Activated naive CD8-positive, alpha-beta T cell treated with anti-CD3 and anti-CD28 coated beads, Interleukin-2, amount 50 U/mL, for 24 hours (primary cell): ENCODE measurements around the gene ST6GAL2.

Source experiments
- ATAC-seq: fragments of 150-1000 bp; cut with Tn5 transposase; one replicate; pipeline ENCODE4 v1.10.0; 2021
- DNase-seq: peaks from one replicate; pipeline ENCODE4 v3.0.0; 2021
- H3K27ac Mint-ChIP-seq: one replicate; pipeline ENCODE4 v1.8.0; 2021; ENCODE audit warnings: mild to moderate bottlenecking, mixed read lengths
- H3K27me3 Mint-ChIP-seq: one replicate; pipeline ENCODE4 v1.8.0; 2021; ENCODE audit warnings: mixed read lengths
- H3K36me3 Mint-ChIP-seq: one replicate; pipeline ENCODE4 v1.8.0; 2021; ENCODE audit warnings: low read depth, mixed read lengths
- H3K4me1 Mint-ChIP-seq: one replicate; pipeline ENCODE4 v1.8.0; 2021; ENCODE audit warnings: mixed read lengths
- H3K4me3 Mint-ChIP-seq: one replicate; pipeline ENCODE4 v1.8.0; 2021; ENCODE audit warnings: mild to moderate bottlenecking, moderate library complexity, mixed read lengths
- H3K9me3 Mint-ChIP-seq: one replicate; pipeline ENCODE4 v1.8.0; 2021; ENCODE audit warnings: mixed read lengths

The ST6GAL2 gene

DNA sequence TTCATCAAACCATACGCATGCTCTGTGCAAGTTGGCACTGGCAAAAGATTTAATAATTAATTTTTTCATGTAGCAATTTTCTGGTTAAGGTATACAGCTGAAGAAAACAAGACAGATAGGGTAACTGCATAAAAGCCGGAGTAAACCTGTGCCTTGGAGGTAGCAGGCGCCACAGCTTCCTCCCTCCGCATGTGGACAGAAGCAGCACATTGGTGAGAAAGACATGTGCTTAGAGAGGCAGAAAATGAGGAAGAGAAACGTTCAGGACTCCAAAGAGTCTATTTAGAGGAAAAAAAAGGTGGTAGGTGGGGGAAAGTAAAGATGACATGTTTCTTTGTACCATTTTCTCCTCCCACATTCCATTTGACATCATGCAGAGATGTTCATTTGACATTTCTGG, 9.3 kb downstream of the ST6GAL2 start:
- H3K4me1 Mint-ChIP-seq, result no peaks in the 10 kb centered on the region
- ATAC-seq (no peak), DNase-seq (no peak)
- H3K27me3 Mint-ChIP-seq, result peaks cover 5% of the 10 kb centered on the region
- no peaks in the 10 kb centered on the region for H3K9me3 Mint-ChIP-seq
- no peak overlapping the region for H3K4me3 Mint-ChIP-seq
- H3K36me3 Mint-ChIP-seq, result no peaks in the 10 kb centered on the region
- no peak overlapping the region for H3K27ac Mint-ChIP-seq

DNA sequence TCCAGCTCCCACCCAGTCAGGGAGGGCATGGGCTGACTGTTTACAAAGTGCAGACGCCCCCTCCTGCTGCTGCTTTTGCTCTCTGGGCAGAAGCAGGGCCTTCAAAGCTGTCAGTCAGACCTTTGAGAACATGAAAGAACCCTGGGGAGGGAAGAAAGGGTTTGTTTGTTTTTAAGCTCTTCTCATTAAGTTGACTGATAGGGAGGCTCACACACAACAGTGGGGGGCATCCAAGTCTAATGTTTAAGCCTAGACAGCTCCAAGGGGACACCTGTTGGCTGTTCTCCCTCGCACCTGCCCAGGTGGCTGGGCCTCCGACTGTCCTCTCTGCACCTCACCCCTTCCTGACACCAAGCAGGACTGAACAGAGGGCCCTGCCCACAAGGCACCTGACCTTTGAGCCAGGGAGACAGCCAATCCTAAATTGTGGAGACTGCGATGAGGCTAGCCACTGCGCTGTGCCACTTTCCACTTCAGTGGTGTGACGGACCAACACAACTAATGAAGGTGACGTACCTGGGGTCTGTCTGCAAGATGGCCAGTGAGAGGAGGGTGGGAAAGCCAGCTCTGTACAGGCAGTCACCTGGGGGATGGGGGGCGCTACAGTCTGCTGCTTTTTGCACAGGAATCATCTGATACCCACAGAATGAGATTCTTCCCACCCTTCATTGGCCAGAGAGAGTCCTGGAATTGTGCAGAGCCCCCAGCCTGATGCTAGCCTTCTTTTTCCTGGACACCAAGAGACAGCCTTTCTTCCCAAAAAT, 16.3 kb downstream of the ST6GAL2 start:
- no peaks in the 10 kb centered on the region for H3K4me1 Mint-ChIP-seq
- no peak for ATAC-seq
- no peaks in the 10 kb centered on the region for H3K9me3 Mint-ChIP-seq
- DNase-seq, result no peak
- no peak overlapping the region for H3K27ac Mint-ChIP-seq
- H3K4me3 Mint-ChIP-seq, result no peak overlapping the region
- H3K27me3 Mint-ChIP-seq, result peaks cover 2% of the 10 kb centered on the region
- no peaks in the 10 kb centered on the region for H3K36me3 Mint-ChIP-seq

DNA sequence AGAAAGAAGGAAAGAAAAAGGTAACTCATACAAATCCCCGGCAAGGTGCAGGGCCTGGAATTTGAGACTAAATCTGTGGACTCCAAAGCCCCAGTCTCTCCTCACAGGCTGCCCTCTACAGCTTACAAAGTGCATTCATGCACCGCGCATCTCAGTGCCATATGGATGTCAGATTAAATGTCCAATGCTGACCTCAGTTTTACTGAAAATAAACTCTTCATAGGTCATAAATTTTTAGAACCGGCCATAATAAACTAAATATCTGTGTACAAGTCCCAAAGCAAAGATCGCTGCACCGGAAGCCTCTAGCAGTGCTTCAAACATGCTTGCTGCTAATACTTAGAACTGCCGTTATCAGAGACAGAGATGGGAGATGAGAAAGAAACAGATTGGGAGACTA, 17.7 kb downstream of the ST6GAL2 start:
- ATAC-seq, result no peak
- no peak for DNase-seq
- no peak overlapping the region for H3K27ac Mint-ChIP-seq
- H3K27me3 Mint-ChIP-seq, result no peaks in the 10 kb centered on the region
- no peaks in the 10 kb centered on the region for H3K9me3 Mint-ChIP-seq
- H3K36me3 Mint-ChIP-seq, result no peaks in the 10 kb centered on the region
- H3K4me1 Mint-ChIP-seq, result no peaks in the 10 kb centered on the region
- H3K4me3 Mint-ChIP-seq, result no peak overlapping the region

DNA sequence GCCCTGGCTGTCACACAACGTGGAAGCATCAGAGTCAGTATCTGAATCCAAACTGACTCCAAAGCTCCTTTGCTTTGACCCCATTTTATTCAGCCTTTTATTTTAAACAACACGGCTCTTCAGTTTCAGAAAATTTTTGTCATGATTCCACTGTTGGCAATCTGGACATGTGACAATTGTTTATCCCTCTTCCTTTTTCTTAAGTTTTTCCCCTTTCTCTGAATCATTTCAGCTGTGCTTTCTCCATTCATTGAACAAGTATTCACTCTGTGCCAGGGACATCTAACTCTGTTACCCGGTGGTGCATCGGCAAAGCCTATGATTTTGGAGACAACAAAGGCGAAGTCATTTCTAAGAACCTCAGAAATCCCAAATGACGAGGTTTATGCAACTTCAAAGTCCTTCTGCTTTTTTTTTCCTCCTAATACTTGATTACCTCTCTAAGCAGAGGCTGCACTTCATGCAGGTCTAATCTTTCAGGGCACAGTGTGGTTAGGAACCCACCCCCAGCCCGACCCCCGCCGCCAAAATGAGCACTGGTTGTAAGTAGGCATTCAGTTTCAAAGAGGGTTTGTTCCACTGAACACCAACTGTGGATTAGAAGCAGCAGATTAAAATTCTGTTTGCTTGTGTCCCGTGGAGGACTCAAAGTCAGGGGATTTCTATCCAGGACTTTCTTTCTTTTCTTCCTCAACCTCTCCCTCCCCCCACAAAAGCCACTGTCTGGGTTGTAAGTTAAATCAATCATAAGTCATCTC, 18.6 kb downstream of the ST6GAL2 start:
- H3K4me3 Mint-ChIP-seq, result no peak overlapping the region

DNA sequence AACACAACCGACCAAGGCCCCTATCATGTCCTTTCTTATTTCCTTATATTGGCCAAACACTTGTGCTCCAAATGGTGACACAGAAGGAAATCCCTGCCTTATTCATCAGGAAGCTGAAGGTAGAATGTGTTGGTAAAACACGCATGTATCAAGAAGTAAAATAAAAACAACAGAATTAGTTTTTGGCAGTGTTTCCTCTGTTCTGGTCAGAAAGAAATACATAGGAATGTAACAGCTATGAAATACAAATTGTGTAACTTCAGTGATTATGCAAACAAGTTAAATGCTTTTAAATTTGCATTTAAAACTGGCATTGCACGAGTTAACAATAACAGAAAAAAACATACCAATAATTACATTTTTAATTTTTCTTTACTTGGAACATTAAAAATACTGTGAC, 19.3 kb downstream of the ST6GAL2 start:
- ATAC-seq, result no peak
- H3K4me1 Mint-ChIP-seq, result no peaks in the 10 kb centered on the region
- no peak for DNase-seq
- H3K27me3 Mint-ChIP-seq, result no peaks in the 10 kb centered on the region
- H3K27ac Mint-ChIP-seq, result no peak overlapping the region
- H3K4me3 Mint-ChIP-seq, result no peak overlapping the region
- no peaks in the 10 kb centered on the region for H3K9me3 Mint-ChIP-seq
- no peaks in the 10 kb centered on the region for H3K36me3 Mint-ChIP-seq

More for the DNA sequence above, 18.6 kb downstream of the ST6GAL2 start:
- no peaks in the 10 kb centered on the region for H3K4me1 Mint-ChIP-seq
- no peaks in the 10 kb centered on the region for H3K36me3 Mint-ChIP-seq
- ATAC-seq (no peak), DNase-seq (no peak)
- H3K27me3 Mint-ChIP-seq, result no peaks in the 10 kb centered on the region
- H3K9me3 Mint-ChIP-seq, result no peaks in the 10 kb centered on the region
- no peak overlapping the region for H3K27ac Mint-ChIP-seq

DNA sequence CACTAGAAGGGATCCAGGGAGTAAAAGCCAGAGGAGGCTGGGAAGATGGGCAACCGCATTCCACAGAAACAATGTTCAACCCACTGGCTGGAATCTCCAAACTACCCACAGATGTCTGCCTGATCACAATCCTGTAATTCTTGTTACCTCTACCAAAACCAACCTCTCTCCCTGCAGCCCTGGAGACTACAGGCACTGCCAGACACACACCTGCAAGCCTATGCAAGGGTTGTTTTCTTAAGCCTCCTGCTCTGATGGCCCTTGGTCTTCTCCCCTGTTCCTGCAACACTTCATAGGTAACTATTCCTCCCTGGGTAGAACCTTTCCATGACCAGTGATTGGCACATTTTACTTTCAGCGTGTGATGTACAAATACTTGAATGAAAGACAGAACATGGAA, 21.9 kb downstream of the ST6GAL2 start:
- Mint-ChIP-seq H3K4me3 (no peak overlapping the region), H3K9me3 (no peaks in the 10 kb centered on the region), H3K27ac (no peak overlapping the region), H3K36me3 (no peaks in the 10 kb centered on the region), H3K27me3 (peaks cover 3% of the 10 kb centered on the region), H3K4me1 (no peaks in the 10 kb centered on the region)
- no peak for ATAC-seq
- no peak for DNase-seq

GRCh38 chr2:106863387-106863786, 22.6 kb downstream of the ST6GAL2 start:
- H3K27me3 Mint-ChIP-seq, result peaks cover 3% of the 10 kb centered on the region
- H3K27ac Mint-ChIP-seq, result no peak overlapping the region
- no peaks in the 10 kb centered on the region for H3K36me3 Mint-ChIP-seq
- peaks cover 3% of the 10 kb centered on the region for H3K9me3 Mint-ChIP-seq
- no peak overlapping the region for H3K4me3 Mint-ChIP-seq
- ATAC-seq, result no peak
- DNase-seq, result no peak
- no peaks in the 10 kb centered on the region for H3K4me1 Mint-ChIP-seq

DNA sequence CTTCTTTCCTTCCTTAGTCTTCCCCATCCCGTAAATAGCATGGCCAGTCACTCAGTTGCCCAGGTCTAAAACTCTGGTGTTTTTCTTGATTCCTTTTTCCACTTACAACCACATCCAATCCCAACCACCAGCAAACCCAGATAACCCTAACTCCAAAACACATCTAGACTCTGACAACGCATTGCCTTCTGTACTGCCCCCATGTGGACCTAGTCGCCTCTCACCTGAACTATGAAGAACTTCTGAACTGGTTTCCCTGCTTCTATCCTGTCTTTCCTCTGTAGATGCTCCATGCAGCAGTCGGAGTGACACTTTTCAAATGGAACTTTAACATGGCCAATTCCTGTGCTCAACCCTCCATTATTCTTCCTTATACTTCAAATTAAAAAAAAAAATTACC, 26.5 kb downstream of the ST6GAL2 start:
- DNase-seq (no peak), ATAC-seq (no peak)
- Mint-ChIP-seq H3K27me3 (peaks cover 3% of the 10 kb centered on the region), H3K36me3 (no peaks in the 10 kb centered on the region), H3K4me3 (no peak overlapping the region), H3K9me3 (peaks cover 3% of the 10 kb centered on the region), H3K27ac (no peak overlapping the region), H3K4me1 (no peaks in the 10 kb centered on the region)

DNA sequence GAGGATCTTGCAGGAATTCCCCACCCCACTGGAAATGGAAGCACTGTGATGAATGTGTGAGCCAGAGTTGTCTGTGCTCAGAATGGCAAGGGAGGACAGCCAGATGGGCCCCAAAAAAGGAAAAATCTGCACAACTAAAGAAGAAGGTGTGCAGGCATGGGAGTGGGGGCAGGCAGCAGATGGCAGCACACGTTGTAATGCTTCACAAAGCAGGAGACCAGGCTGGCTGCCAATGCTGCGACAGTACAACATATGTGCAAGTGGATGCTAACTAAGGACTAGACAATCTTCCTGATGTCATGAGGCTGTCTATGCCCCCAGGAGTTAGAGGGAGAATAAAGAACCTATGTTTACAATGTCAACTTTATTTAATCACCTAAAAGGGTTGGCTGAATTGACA, 27.2 kb downstream of the ST6GAL2 start:
- H3K4me1 Mint-ChIP-seq, result no peaks in the 10 kb centered on the region
- ATAC-seq, result no peak

GRCh38 chr2:106857882-106858478, 28.0 kb downstream of the ST6GAL2 start:
- Mint-ChIP-seq H3K27me3 (peaks cover 3% of the 10 kb centered on the region), H3K4me3 (no peak overlapping the region), H3K4me1 (no peaks in the 10 kb centered on the region), H3K36me3 (no peaks in the 10 kb centered on the region), H3K9me3 (peaks cover 3% of the 10 kb centered on the region), H3K27ac (no peak overlapping the region)
- DNase-seq (no peak), ATAC-seq (no peak)

More for the DNA sequence above, 27.2 kb downstream of the ST6GAL2 start:
- DNase-seq, result no peak
- Mint-ChIP-seq H3K9me3 (peaks cover 3% of the 10 kb centered on the region), H3K27ac (no peak overlapping the region), H3K27me3 (peaks cover 3% of the 10 kb centered on the region), H3K36me3 (no peaks in the 10 kb centered on the region), H3K4me3 (no peak overlapping the region)

DNA sequence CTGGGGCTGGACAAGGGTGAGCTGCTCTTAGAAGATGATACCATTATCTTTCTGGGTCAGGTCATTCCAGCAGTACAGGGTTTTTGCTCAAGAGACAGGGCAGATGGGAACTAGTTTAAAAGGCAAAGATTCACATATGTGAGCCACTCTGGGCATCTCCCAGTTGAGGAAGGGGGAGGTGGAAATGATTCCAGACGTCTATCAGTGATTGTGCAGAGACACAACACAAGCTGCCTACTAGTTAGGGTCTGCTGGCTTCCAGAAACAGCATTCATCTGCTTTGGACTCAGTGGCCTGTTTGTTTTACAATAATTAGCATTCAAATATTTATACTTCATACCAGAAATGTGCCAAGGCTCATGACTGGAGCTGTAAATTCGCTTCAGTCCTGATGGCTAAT, 32.3 kb downstream of the ST6GAL2 start:
- H3K36me3 Mint-ChIP-seq, result no peaks in the 10 kb centered on the region

GRCh38 chr2:106851881-106852501, 34.0 kb downstream of the ST6GAL2 start:
- Mint-ChIP-seq H3K27me3 (no peaks in the 10 kb centered on the region), H3K9me3 (no peaks in the 10 kb centered on the region), H3K27ac (no peak overlapping the region), H3K36me3 (no peaks in the 10 kb centered on the region), H3K4me3 (no peak overlapping the region), H3K4me1 (no peaks in the 10 kb centered on the region)
- no peak for ATAC-seq
- no peak for DNase-seq

More for the DNA sequence above, 32.3 kb downstream of the ST6GAL2 start:
- Mint-ChIP-seq H3K4me3 (no peak overlapping the region), H3K27ac (no peak overlapping the region), H3K27me3 (no peaks in the 10 kb centered on the region), H3K4me1 (no peaks in the 10 kb centered on the region), H3K9me3 (peaks cover 2% of the 10 kb centered on the region)
- DNase-seq (no peak), ATAC-seq (no peak)

DNA sequence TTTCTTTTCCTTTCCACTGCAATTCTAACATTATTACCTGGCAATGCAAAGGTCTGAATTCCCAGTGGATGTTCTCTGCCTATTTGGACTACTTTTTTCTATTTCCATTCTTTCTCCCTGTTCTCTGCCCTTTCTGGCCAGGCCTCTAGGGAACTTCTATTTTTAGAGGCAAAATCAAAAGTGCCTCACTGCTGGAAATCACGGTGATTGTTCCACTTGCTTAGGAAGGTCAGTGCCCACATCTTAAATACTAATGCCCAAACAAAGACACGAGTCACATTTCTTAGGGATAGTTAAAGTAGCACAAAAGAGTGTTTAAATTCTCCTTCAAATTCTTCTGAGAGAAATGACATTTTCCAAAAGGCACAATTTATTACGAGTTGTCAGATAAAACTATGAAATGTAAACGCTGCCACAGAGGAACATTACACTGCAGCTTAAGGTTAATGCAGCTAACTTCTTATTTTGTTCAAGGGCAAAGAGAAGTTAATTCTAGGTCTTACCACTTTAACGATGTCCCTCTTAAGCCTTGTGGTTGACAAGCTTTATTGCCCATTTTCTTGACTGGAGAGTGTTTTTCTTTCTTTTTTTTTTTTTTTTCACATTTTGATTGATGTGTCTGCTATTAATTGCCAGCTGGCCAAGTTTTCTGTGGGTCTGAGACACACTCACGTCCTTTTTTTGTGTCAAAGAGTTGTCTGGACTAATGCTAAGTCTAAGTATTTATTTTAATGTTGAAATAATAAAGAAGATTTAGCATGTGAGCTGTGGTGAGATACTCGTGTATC, 34.7 kb downstream of the ST6GAL2 start:
- Mint-ChIP-seq H3K27me3 (no peaks in the 10 kb centered on the region), H3K4me3 (no peak overlapping the region), H3K4me1 (no peaks in the 10 kb centered on the region), H3K27ac (no peak overlapping the region), H3K9me3 (no peaks in the 10 kb centered on the region), H3K36me3 (no peaks in the 10 kb centered on the region)
- ATAC-seq (no peak), DNase-seq (no peak)

DNA sequence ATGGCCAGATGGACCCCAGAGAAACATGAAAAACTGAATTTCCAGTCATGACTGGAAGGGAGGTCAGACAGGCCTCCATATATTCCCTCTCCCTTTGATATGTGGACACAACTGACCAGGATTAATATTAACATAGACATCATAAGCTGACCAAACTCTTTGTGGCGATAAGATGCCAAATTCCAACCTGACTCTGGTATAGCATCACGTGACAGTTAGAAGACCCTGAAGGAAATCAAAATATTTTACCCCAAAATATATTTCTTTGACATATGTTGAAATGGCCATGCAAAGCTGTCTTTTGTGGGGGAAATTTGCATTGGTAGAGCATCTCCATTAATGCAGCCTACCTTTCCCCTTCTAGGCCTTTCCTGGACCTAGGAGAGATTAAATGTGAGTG, 36.7 kb downstream of the ST6GAL2 start:
- Mint-ChIP-seq H3K36me3 (no peaks in the 10 kb centered on the region), H3K27me3 (no peaks in the 10 kb centered on the region), H3K4me1 (no peaks in the 10 kb centered on the region), H3K4me3 (no peak overlapping the region), H3K27ac (no peak overlapping the region), H3K9me3 (no peaks in the 10 kb centered on the region)
- ATAC-seq, result no peak
- no peak for DNase-seq
